ENCODE data around the gene VWC2.

DNA sequence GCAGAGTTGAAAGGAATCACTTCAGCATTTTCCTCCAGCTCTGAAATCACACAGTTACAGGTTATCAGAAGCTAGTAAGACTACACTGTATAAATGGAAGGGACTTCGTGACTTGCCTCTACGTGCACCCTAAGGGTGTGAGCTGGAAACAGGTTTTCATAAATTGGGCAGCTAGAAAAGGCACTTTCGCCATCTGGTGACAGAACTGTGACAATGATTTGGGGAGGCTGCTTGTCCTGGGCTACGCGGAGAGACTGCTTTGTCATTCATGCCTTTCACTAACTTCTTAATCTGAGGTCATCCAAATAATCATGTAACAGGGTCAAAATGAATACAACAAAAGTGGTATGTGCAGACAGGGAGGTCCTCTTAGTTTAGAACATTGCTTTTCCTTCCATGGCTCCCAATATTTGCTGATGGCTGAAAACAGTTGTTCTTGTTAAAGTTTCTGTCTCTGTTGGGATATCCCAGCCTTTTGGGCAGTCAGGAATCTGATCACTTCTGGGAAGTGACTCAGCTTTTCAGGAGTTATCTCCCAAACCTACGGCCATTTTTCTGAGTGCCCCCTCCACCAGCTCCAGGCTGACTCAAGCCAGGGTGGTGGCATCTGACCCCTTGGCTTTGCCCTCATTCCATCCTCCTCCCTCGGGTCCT is 17.8 kb downstream of the VWC2 start:
- TF ChIP-seq, protein P1, sequence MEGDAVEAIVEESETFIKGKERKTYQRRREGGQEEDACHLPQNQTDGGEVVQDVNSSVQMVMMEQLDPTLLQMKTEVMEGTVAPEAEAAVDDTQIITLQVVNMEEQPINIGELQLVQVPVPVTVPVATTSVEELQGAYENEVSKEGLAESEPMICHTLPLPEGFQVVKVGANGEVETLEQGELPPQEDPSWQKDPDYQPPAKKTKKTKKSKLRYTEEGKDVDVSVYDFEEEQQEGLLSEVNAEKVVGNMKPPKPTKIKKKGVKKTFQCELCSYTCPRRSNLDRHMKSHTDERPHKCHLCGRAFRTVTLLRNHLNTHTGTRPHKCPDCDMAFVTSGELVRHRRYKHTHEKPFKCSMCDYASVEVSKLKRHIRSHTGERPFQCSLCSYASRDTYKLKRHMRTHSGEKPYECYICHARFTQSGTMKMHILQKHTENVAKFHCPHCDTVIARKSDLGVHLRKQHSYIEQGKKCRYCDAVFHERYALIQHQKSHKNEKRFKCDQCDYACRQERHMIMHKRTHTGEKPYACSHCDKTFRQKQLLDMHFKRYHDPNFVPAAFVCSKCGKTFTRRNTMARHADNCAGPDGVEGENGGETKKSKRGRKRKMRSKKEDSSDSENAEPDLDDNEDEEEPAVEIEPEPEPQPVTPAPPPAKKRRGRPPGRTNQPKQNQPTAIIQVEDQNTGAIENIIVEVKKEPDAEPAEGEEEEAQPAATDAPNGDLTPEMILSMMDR (IDR thresholded peaks at IDR 0.05 in 2 of 3, conservative IDR thresholded peaks at IDR 0.05 in 1 of 3; ENCODE audit: control insufficient read depth in 2 of 3, extremely low read depth in 1 of 3, insufficient read depth in 1 of 3, low read depth in 3 of 3, low read length in 3 of 3): peak; percentile 62 to 85 (median 70)
- TF ChIP-seq, protein P2, sequence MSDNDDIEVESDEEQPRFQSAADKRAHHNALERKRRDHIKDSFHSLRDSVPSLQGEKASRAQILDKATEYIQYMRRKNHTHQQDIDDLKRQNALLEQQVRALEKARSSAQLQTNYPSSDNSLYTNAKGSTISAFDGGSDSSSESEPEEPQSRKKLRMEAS (IDR thresholded peaks at IDR 0.05; ENCODE audit: low read depth, low read length): no peak
- TF ChIP-seq SP1 (IDR thresholded peaks at IDR 0.05; ENCODE audit: low read depth, low read length): no peak
- no peak for TF ChIP-seq EZH2 (IDR thresholded peaks at IDR 0.05; ENCODE audit: borderline replicate concordance, control insufficient read depth, low read depth, low read length)
- no peak for TF ChIP-seq MEF2A (IDR thresholded peaks at IDR 0.05; ENCODE audit: insufficient read depth, low read depth, low read length)
- TF ChIP-seq MYC (IDR thresholded peaks at IDR 0.05; ENCODE audit: insufficient read depth, insufficient read length, insufficient replicate concordance, low read length, severe bottlenecking): no peak
- no peak for TF ChIP-seq SIN3A (IDR thresholded peaks at IDR 0.05; ENCODE audit: low read depth, low read length)
- TF ChIP-seq HDAC6 (IDR thresholded peaks at IDR 0.05; ENCODE audit: unreplicated experiment): no peak
